GM21390 (cell line): ENCODE data around the gene SIRPA.

Source experiments
- ATAC-seq: cut with Tn5 transposase; IDR thresholded peaks from one replicate; pipeline ENCODE4 v1.9.1; 2021; ENCODE audit not compliant: unreplicated experiment

Gene SIRPA

GRCh38 chr20:1887756-1888155, 7.5 kb upstream of the SIRPA start:
- ATAC-seq = no peak

GRCh38 chr20:1888796-1889463, 6.3 kb upstream of the SIRPA start:
- no peak for ATAC-seq

- ATAC-seq = no peak
Measured at GRCh38 chr20:1890469-1891262, 4.5 kb upstream of the SIRPA start.

GRCh38 chr20:1891263-1892118, 3.7 kb upstream of the SIRPA start:
- ATAC-seq = no peak

GRCh38 chr20:1892119-1892385, 3.2 kb upstream of the SIRPA start:
- no peak for ATAC-seq

GRCh38 chr20:1893721-1894470, 1.3 kb upstream of the SIRPA start:
- ATAC-seq = no peak

- no peak for ATAC-seq
Measured at GRCh38 chr20:1894471-1894950, 696 bp upstream of the SIRPA start.

- no peak for ATAC-seq
Measured at GRCh38 chr20:1895674-1896483, 672 bp downstream of the SIRPA start.

GRCh38 chr20:1896484-1897258, 1.5 kb downstream of the SIRPA start:
- no peak for ATAC-seq

- ATAC-seq = no peak
Measured at GRCh38 chr20:1897541-1897940, 2.3 kb downstream of the SIRPA start.

- peak; percentile 68 for ATAC-seq
Measured at GRCh38 chr20:1897965-1898464, 2.8 kb downstream of the SIRPA start.

- no peak for ATAC-seq
Measured at GRCh38 chr20:1898482-1899240, 3.5 kb downstream of the SIRPA start.

- ATAC-seq = no peak
Measured at GRCh38 chr20:1899241-1899525, 4.0 kb downstream of the SIRPA start.

GRCh38 chr20:1900321-1900801, 5.2 kb downstream of the SIRPA start:
- no peak for ATAC-seq

- ATAC-seq = no peak
Measured at GRCh38 chr20:1901704-1902103, 6.5 kb downstream of the SIRPA start.

- ATAC-seq = no peak
Measured at GRCh38 chr20:1902188-1902587, 7.0 kb downstream of the SIRPA start.

- ATAC-seq = no peak
Measured at GRCh38 chr20:1904135-1904534, 8.9 kb downstream of the SIRPA start.

- ATAC-seq = no peak
Measured at GRCh38 chr20:1905009-1905408, 9.8 kb downstream of the SIRPA start.

GRCh38 chr20:1905693-1906092, 10.5 kb downstream of the SIRPA start:
- no peak for ATAC-seq
